IgD-negative memory B cell (primary cell): ENCODE data around the gene MIPEP. TPM values are rescaled to one million over a fixed set of nuclear protein-coding genes. Genes with fewer than 3 reads are reported as not detected.

Experiments
- H3K27ac Mint-ChIP-seq, 3 donors: one replicate each; pipeline ENCODE4 v1.8.0; 2020 to 2022; ENCODE audit warnings: mild to moderate bottlenecking in 3 of 3, mixed read lengths in 3 of 3, moderate library complexity in 1 of 3
- H3K27me3 Mint-ChIP-seq: one replicate; pipeline ENCODE4 v1.8.0; 2021; ENCODE audit warnings: mixed read lengths
- H3K36me3 Mint-ChIP-seq: one replicate; pipeline ENCODE4 v1.8.0; 2020; ENCODE audit warnings: mild to moderate bottlenecking, mixed read lengths
- H3K4me1 Mint-ChIP-seq, 3 donors: one replicate each; pipeline ENCODE4 v1.8.0; 2020 to 2022; ENCODE audit warnings: mixed read lengths in 3 of 3, mild to moderate bottlenecking in 1 of 3
- H3K4me3 Mint-ChIP-seq, 4 donors: one replicate each; pipeline ENCODE4 v1.8.0; 2020 to 2022; ENCODE audit warnings: mild to moderate bottlenecking in 4 of 4, mixed read lengths in 4 of 4, moderate library complexity in 3 of 4
- H3K9me3 Mint-ChIP-seq, 3 donors: one replicate each; pipeline ENCODE4 v1.8.0; 2020 to 2021; ENCODE audit warnings: mixed read lengths in 3 of 3, mild to moderate bottlenecking in 1 of 3
- polyA plus RNA-seq: library from polyadenylated mRNA; unstranded; fragments of 300-500 nt; fragmentation: Illumina TruSeq; gene quantifications from one replicate; pipeline ENCODE4 v1.2.3, GENCODE V29; 2021

MIPEP gene
- polyA plus RNA-seq, 1 donor from 2014 or later: 11.7 TPM

GRCh38 chr13:23817830-23818229 is 71.4 kb downstream of the MIPEP start:
- Mint-ChIP-seq H3K9me3 (no peaks in the 10 kb centered on the region), H3K4me1 (peaks cover 2 to 13% (median 4%) of the 10 kb centered on the region in 3 donors), H3K27ac (no peak overlapping the region), H3K36me3 (peaks cover 7% of the 10 kb centered on the region), H3K27me3 (no peaks in the 10 kb centered on the region), H3K4me3 (no peak overlapping the region)

GRCh38 chr13:23817136-23817535 is 72.1 kb downstream of the MIPEP start:
- no peak overlapping the region for H3K27ac Mint-ChIP-seq
- no peaks in the 10 kb centered on the region for H3K27me3 Mint-ChIP-seq
- H3K4me3 Mint-ChIP-seq: no peak overlapping the region
- H3K4me1 Mint-ChIP-seq: peaks cover 3 to 14% (median 4%) of the 10 kb centered on the region in 3 donors
- peaks cover 7% of the 10 kb centered on the region for H3K36me3 Mint-ChIP-seq
- no peaks in the 10 kb centered on the region for H3K9me3 Mint-ChIP-seq

- Mint-ChIP-seq H3K4me1 (peaks cover 16 to 32% (median 21%) of the 10 kb centered on the region in 3 donors), H3K4me3 (no peak overlapping the region), H3K36me3 (peaks cover 4% of the 10 kb centered on the region), H3K27me3 (no peaks in the 10 kb centered on the region), H3K27ac (no peak overlapping the region), H3K9me3 (no peaks in the 10 kb centered on the region)
Measured at GRCh38 chr13:23813635-23814034, 75.6 kb downstream of the MIPEP start.

- no peaks in the 10 kb centered on the region for H3K9me3 Mint-ChIP-seq
- no peak overlapping the region for H3K27ac Mint-ChIP-seq
- H3K4me1 Mint-ChIP-seq: peaks cover 27 to 45% (median 34%) of the 10 kb centered on the region in 3 donors
- peaks cover 3% of the 10 kb centered on the region for H3K36me3 Mint-ChIP-seq
- peaks cover 2% of the 10 kb centered on the region for H3K27me3 Mint-ChIP-seq
- H3K4me3 Mint-ChIP-seq: peak overlapping the region in 2 of 4 donors; percentile 34 to 47
Measured at GRCh38 chr13:23811366-23812062, 77.7 kb downstream of the MIPEP start.

GRCh38 chr13:23810685-23811240 is 78.4 kb downstream of the MIPEP start:
- Mint-ChIP-seq H3K27me3 (peaks cover 2% of the 10 kb centered on the region), H3K27ac (peak overlapping the region in 2 of 3 donors; percentile 9 to 58), H3K4me3 (peak overlapping the region in 3 of 4 donors; percentile 10 to 73 (median 70)), H3K9me3 (no peaks in the 10 kb centered on the region), H3K4me1 (peaks cover 27 to 44% (median 34%) of the 10 kb centered on the region in 3 donors), H3K36me3 (peaks cover 3% of the 10 kb centered on the region)

- H3K36me3 Mint-ChIP-seq: peaks cover 3% of the 10 kb centered on the region
- H3K27ac Mint-ChIP-seq: peak overlapping the region in 1 of 3 donors; percentile 7
- no peaks in the 10 kb centered on the region for H3K9me3 Mint-ChIP-seq
- peaks cover 27 to 55% (median 36%) of the 10 kb centered on the region in 3 donors for H3K4me1 Mint-ChIP-seq
- H3K27me3 Mint-ChIP-seq: peaks cover 2% of the 10 kb centered on the region
- peak overlapping the region in 2 of 4 donors; percentile 37 to 40 for H3K4me3 Mint-ChIP-seq
Measured at GRCh38 chr13:23808803-23809202, 80.4 kb downstream of the MIPEP start.

GRCh38 chr13:23806874-23807526 is 82.2 kb downstream of the MIPEP start:
- H3K4me3 Mint-ChIP-seq: peak overlapping the region; percentile 80 to 98 (median 96)
- peaks cover 27 to 50% (median 34%) of the 10 kb centered on the region in 3 donors for H3K4me1 Mint-ChIP-seq
- H3K27ac Mint-ChIP-seq: peak overlapping the region in 1 of 3 donors; percentile 90
- H3K27me3 Mint-ChIP-seq: peaks cover 2% of the 10 kb centered on the region
- H3K9me3 Mint-ChIP-seq: no peaks in the 10 kb centered on the region
- H3K36me3 Mint-ChIP-seq: peaks cover 6% of the 10 kb centered on the region

- H3K9me3 Mint-ChIP-seq: no peaks in the 10 kb centered on the region
- H3K27me3 Mint-ChIP-seq: peaks cover 2% of the 10 kb centered on the region
- H3K4me3 Mint-ChIP-seq: no peak overlapping the region
- H3K27ac Mint-ChIP-seq: no peak overlapping the region
- H3K4me1 Mint-ChIP-seq: peaks cover 19 to 38% (median 24%) of the 10 kb centered on the region in 3 donors
- H3K36me3 Mint-ChIP-seq: peaks cover 10% of the 10 kb centered on the region
Measured at GRCh38 chr13:23805821-23806220, 83.4 kb downstream of the MIPEP start.

GRCh38 chr13:23805122-23805521 is 84.1 kb downstream of the MIPEP start:
- H3K4me1 Mint-ChIP-seq: peaks cover 15 to 39% (median 20%) of the 10 kb centered on the region in 3 donors
- H3K9me3 Mint-ChIP-seq: no peaks in the 10 kb centered on the region
- no peak overlapping the region for H3K4me3 Mint-ChIP-seq
- no peak overlapping the region for H3K27ac Mint-ChIP-seq
- H3K27me3 Mint-ChIP-seq: peaks cover 2% of the 10 kb centered on the region
- peaks cover 10% of the 10 kb centered on the region for H3K36me3 Mint-ChIP-seq

GRCh38 chr13:23804166-23804565 is 85.0 kb downstream of the MIPEP start:
- H3K9me3 Mint-ChIP-seq: no peaks in the 10 kb centered on the region
- H3K4me1 Mint-ChIP-seq: peaks cover 18 to 39% (median 20%) of the 10 kb centered on the region in 3 donors
- H3K27me3 Mint-ChIP-seq: peaks cover 2% of the 10 kb centered on the region
- H3K36me3 Mint-ChIP-seq: peaks cover 13% of the 10 kb centered on the region
- H3K27ac Mint-ChIP-seq: no peak overlapping the region
- H3K4me3 Mint-ChIP-seq: no peak overlapping the region

GRCh38 chr13:23801141-23801540 is 88.1 kb downstream of the MIPEP start:
- Mint-ChIP-seq H3K9me3 (peaks cover 0 to 2% (median 0%) of the 10 kb centered on the region in 3 donors), H3K27ac (no peak overlapping the region), H3K27me3 (no peaks in the 10 kb centered on the region), H3K4me1 (peaks cover 5 to 20% (median 8%) of the 10 kb centered on the region in 3 donors), H3K4me3 (no peak overlapping the region), H3K36me3 (peaks cover 15% of the 10 kb centered on the region)

- H3K36me3 Mint-ChIP-seq: peaks cover 15% of the 10 kb centered on the region
- H3K4me3 Mint-ChIP-seq: no peak overlapping the region
- no peaks in the 10 kb centered on the region for H3K27me3 Mint-ChIP-seq
- no peak overlapping the region for H3K27ac Mint-ChIP-seq
- peaks cover 0 to 2% (median 0%) of the 10 kb centered on the region in 3 donors for H3K9me3 Mint-ChIP-seq
- peaks cover 5 to 10% (median 7%) of the 10 kb centered on the region in 3 donors for H3K4me1 Mint-ChIP-seq
Measured at GRCh38 chr13:23799945-23800344, 89.3 kb downstream of the MIPEP start.

- H3K27ac Mint-ChIP-seq: no peak overlapping the region
- peaks cover 18% of the 10 kb centered on the region for H3K36me3 Mint-ChIP-seq
- no peaks in the 10 kb centered on the region for H3K27me3 Mint-ChIP-seq
- H3K4me1 Mint-ChIP-seq: peaks cover 8 to 17% (median 10%) of the 10 kb centered on the region in 3 donors
- H3K9me3 Mint-ChIP-seq: peaks cover 0 to 2% (median 0%) of the 10 kb centered on the region in 3 donors
- H3K4me3 Mint-ChIP-seq: no peak overlapping the region
Measured at GRCh38 chr13:23797276-23797903, 91.8 kb downstream of the MIPEP start.

- Mint-ChIP-seq H3K9me3 (peaks cover 0 to 2% (median 0%) of the 10 kb centered on the region in 3 donors), H3K27ac (peak overlapping the region in 1 of 3 donors; percentile 24), H3K4me1 (peaks cover 8 to 17% (median 10%) of the 10 kb centered on the region in 3 donors), H3K27me3 (no peaks in the 10 kb centered on the region), H3K4me3 (peak overlapping the region in 1 of 4 donors; percentile 28), H3K36me3 (peaks cover 18% of the 10 kb centered on the region)
Measured at GRCh38 chr13:23796551-23796950, 92.6 kb downstream of the MIPEP start.
